Measurements from ENCODE around the gene TTC7B. TPM values are rescaled to one million over a fixed set of nuclear protein-coding genes. Genes with fewer than 3 reads are reported as not detected.

TTC7B gene
- total RNA-seq, 2 experiments from 2014 or later: 1.2 to 1.3 TPM

GRCh38 chr14:90508536-90509254 lies 307.5 kb downstream of the TTC7B start:
- ChIA-PET CTCF (no interaction called here), POLR2A (no interaction called here)
- no peak overlapping the region for H3K27ac Mint-ChIP-seq

GRCh38 chr14:90508036-90508435 lies 308.2 kb downstream of the TTC7B start:
- Mint-ChIP-seq H3K36me3 (ENCODE audit: low read depth) (no peaks in the 10 kb centered on the region), H3K4me3 (no peak overlapping the region), H3K27ac (no peak overlapping the region), H3K27me3 (peaks cover 16% of the 10 kb centered on the region), H3K4me1 (ENCODE audit: low read depth) (no peaks in the 10 kb centered on the region), H3K9me3 (no peaks in the 10 kb centered on the region)
- no peak for ATAC-seq (ENCODE audit: poor library complexity)
- H3K27me3 ChIP-seq (ENCODE audit: control insufficient read depth in 1 of 2, insufficient read depth in 2 of 2, low read length in 2 of 2): peaks cover 12 to 13% of the 10 kb centered on the region in 2 experiments
- intact Hi-C loops (cut with DNase I, micrococcal nuclease): no loop called here
- no peaks in the 10 kb centered on the region for H3K36me3 ChIP-seq (ENCODE audit: insufficient read depth, low read length)
- no peak overlapping the region for H3K27ac ChIP-seq (ENCODE audit: low read depth in 1 of 2, low read length in 2 of 2)
- ChIA-PET POLR2A (no interaction called here), CTCF (no interaction called here)
- no peak for TF ChIP-seq CTCF (IDR thresholded peaks at IDR 0.05)
- peaks cover 0 to 5% of the 10 kb centered on the region in 2 experiments for H3K9me3 ChIP-seq (ENCODE audit: control insufficient read depth in 1 of 2, insufficient read depth in 1 of 2, low read length in 2 of 2)
- DNase-seq: no peak
- H3K4me3 ChIP-seq (ENCODE audit: low read length): no peak overlapping the region
- no peaks in the 10 kb centered on the region for H3K4me1 ChIP-seq (ENCODE audit: insufficient read depth, low read length)

More at GRCh38 chr14:90508536-90509254, 307.5 kb downstream of the TTC7B start:
- Histone ChIP-seq H3K27me3 (ENCODE audit: control insufficient read depth in 1 of 2, insufficient read depth in 2 of 2, low read length in 2 of 2) (peaks cover 9 to 13% of the 10 kb centered on the region in 2 experiments), H3K4me3 (ENCODE audit: low read length) (no peak overlapping the region), H3K36me3 (ENCODE audit: insufficient read depth, low read length) (no peaks in the 10 kb centered on the region), H3K27ac (ENCODE audit: low read depth in 1 of 2, low read length in 2 of 2) (no peak overlapping the region), H3K9me3 (ENCODE audit: control insufficient read depth in 1 of 2, insufficient read depth in 1 of 2, low read length in 2 of 2) (peaks cover 0 to under 1% of the 10 kb centered on the region in 2 experiments), H3K4me1 (ENCODE audit: insufficient read depth, low read length) (no peaks in the 10 kb centered on the region)
- peaks cover 16% of the 10 kb centered on the region for H3K27me3 Mint-ChIP-seq
- H3K4me1 Mint-ChIP-seq (ENCODE audit: low read depth): no peaks in the 10 kb centered on the region
- H3K36me3 Mint-ChIP-seq (ENCODE audit: low read depth): no peaks in the 10 kb centered on the region
- no peak for TF ChIP-seq CTCF (IDR thresholded peaks at IDR 0.05)
- ATAC-seq (ENCODE audit: poor library complexity) (no peak), DNase-seq (no peak)
- H3K9me3 Mint-ChIP-seq: no peaks in the 10 kb centered on the region
- H3K4me3 Mint-ChIP-seq: no peak overlapping the region
- intact Hi-C loops (cut with DNase I, micrococcal nuclease): no loop called here

GRCh38 chr14:90507428-90507827 lies 308.8 kb downstream of the TTC7B start:
- no peak for TF ChIP-seq CTCF (IDR thresholded peaks at IDR 0.05)
- Histone ChIP-seq H3K27ac (ENCODE audit: low read depth in 1 of 2, low read length in 2 of 2) (no peak overlapping the region), H3K4me3 (ENCODE audit: low read length) (no peak overlapping the region), H3K9me3 (ENCODE audit: control insufficient read depth in 1 of 2, insufficient read depth in 1 of 2, low read length in 2 of 2) (peaks cover 0 to 5% of the 10 kb centered on the region in 2 experiments), H3K27me3 (ENCODE audit: control insufficient read depth in 1 of 2, insufficient read depth in 2 of 2, low read length in 2 of 2) (peaks cover 12 to 13% of the 10 kb centered on the region in 2 experiments), H3K4me1 (ENCODE audit: insufficient read depth, low read length) (no peaks in the 10 kb centered on the region), H3K36me3 (ENCODE audit: insufficient read depth, low read length) (no peaks in the 10 kb centered on the region)
- no peaks in the 10 kb centered on the region for H3K4me1 Mint-ChIP-seq (ENCODE audit: low read depth)
- H3K27ac Mint-ChIP-seq: no peak overlapping the region
- intact Hi-C loops (cut with DNase I, micrococcal nuclease): no loop called here
- POLR2A ChIA-PET: no interaction called here
- CTCF ChIA-PET: no interaction called here
- H3K9me3 Mint-ChIP-seq: no peaks in the 10 kb centered on the region
- H3K27me3 Mint-ChIP-seq: peaks cover 16% of the 10 kb centered on the region
- ATAC-seq (ENCODE audit: poor library complexity) (no peak), DNase-seq (no peak)
- no peak overlapping the region for H3K4me3 Mint-ChIP-seq
- H3K36me3 Mint-ChIP-seq (ENCODE audit: low read depth): no peaks in the 10 kb centered on the region

Data from CD4-positive, alpha-beta T cell (primary cell).